Measurements from ENCODE around the gene OR51M1. TPM values are rescaled to one million over a fixed set of nuclear protein-coding genes. Genes with fewer than 3 reads are reported as not detected.

The OR51M1 gene
- total RNA-seq, 2 donors from 2014 or later: not detected

GRCh38 chr11:5369789-5370188 is 13.8 kb upstream of the OR51M1 start:
- Histone ChIP-seq H3K27ac (no peak overlapping the region), H3K36me3 (no peaks in the 10 kb centered on the region), H3K9ac (ENCODE audit: low read depth in 2 of 2, low read length in 2 of 2) (no peak overlapping the region), H3K9me3 (no peaks in the 10 kb centered on the region), H3K4me1 (no peaks in the 10 kb centered on the region), H3K4me3 (no peak overlapping the region), H3K27me3 (no peaks in the 10 kb centered on the region)
- intact Hi-C loops (cut with DNase I): no loop called here
- no peak for TF ChIP-seq CTCF (IDR thresholded peaks at IDR 0.05)
- DNase-seq: no peak

GRCh38 chr11:5380740-5381342 is 2.8 kb upstream of the OR51M1 start:
- H3K4me1 ChIP-seq: no peaks in the 10 kb centered on the region
- no peaks in the 10 kb centered on the region for H3K27me3 ChIP-seq
- H3K9me3 ChIP-seq: no peaks in the 10 kb centered on the region
- TF ChIP-seq CTCF (IDR thresholded peaks at IDR 0.05): peak; percentile 48
- H3K36me3 ChIP-seq: no peaks in the 10 kb centered on the region
- DNase-seq: peak; percentile 48
- no peak overlapping the region for H3K4me3 ChIP-seq
- intact Hi-C loops (cut with DNase I): loop anchor here (5.0 to 10.0 kb wide), 2 partner anchors 256 to 754 kb away; no protein-coding TSS in a partner anchor
- H3K27ac ChIP-seq: no peak overlapping the region
- no peak overlapping the region for H3K9ac ChIP-seq (ENCODE audit: low read depth in 2 of 2, low read length in 2 of 2)

GRCh38 chr11:5384335-5384734 is 723 bp downstream of the OR51M1 start:
- Histone ChIP-seq H3K4me1 (no peaks in the 10 kb centered on the region), H3K4me3 (no peak overlapping the region), H3K9me3 (no peaks in the 10 kb centered on the region), H3K27me3 (no peaks in the 10 kb centered on the region), H3K27ac (no peak overlapping the region), H3K9ac (ENCODE audit: low read depth in 2 of 2, low read length in 2 of 2) (no peak overlapping the region), H3K36me3 (no peaks in the 10 kb centered on the region)
- no peak for TF ChIP-seq CTCF (IDR thresholded peaks at IDR 0.05)
- no peak for DNase-seq
- intact Hi-C loops (cut with DNase I): loop anchor here (5.0 to 10.0 kb wide), 2 partner anchors 260 to 757 kb away; no protein-coding TSS in a partner anchor

- Histone ChIP-seq H3K4me3 (no peak overlapping the region), H3K27me3 (no peaks in the 10 kb centered on the region), H3K9me3 (no peaks in the 10 kb centered on the region), H3K36me3 (no peaks in the 10 kb centered on the region), H3K27ac (no peak overlapping the region), H3K9ac (ENCODE audit: low read depth in 2 of 2, low read length in 2 of 2) (no peak overlapping the region), H3K4me1 (no peaks in the 10 kb centered on the region)
- DNase-seq: no peak
- no peak for TF ChIP-seq CTCF (IDR thresholded peaks at IDR 0.05)
- intact Hi-C loops (cut with DNase I): no loop called here
Observed at GRCh38 chr11:5390210-5390609, 6.6 kb downstream of the OR51M1 start.

- no peaks in the 10 kb centered on the region for H3K9me3 ChIP-seq
- no peaks in the 10 kb centered on the region for H3K36me3 ChIP-seq
Observed at GRCh38 chr11:5394091-5394490, 10.5 kb downstream of the OR51M1 start.

More at GRCh38 chr11:5394091-5394490, 10.5 kb downstream of the OR51M1 start:
- H3K4me3 ChIP-seq: no peak overlapping the region
- H3K9ac ChIP-seq (ENCODE audit: low read depth in 2 of 2, low read length in 2 of 2): no peak overlapping the region
- no peak for TF ChIP-seq CTCF (IDR thresholded peaks at IDR 0.05)
- no peak for DNase-seq
- no peaks in the 10 kb centered on the region for H3K4me1 ChIP-seq
- no peak overlapping the region for H3K27ac ChIP-seq
- intact Hi-C loops (cut with DNase I): no loop called here
- H3K27me3 ChIP-seq: no peaks in the 10 kb centered on the region
